GM12878 (cell line): ENCODE data around the gene HPF1. TPM values are rescaled to one million over a fixed set of nuclear protein-coding genes. Genes with fewer than 3 reads are reported as not detected.

Source experiments
- ATAC-seq: fragments of 200-7000 bp; cut with Tn5 transposase; 3 replicates; pipeline ENCODE4 v1.9.1; 2020; ENCODE audit warnings: mild to moderate bottlenecking, moderate library complexity
- BruUV-seq: library from RNA; stranded (reverse); fragments of 400-500 nt; replicated peaks from 2 replicates; lab custom pipeline; 2021; lab: Mats Ljungman, UMichigan
- CTCF ChIA-PET: fragments of 300-600 bp; sonication (Branson Sonifier 250); formaldehyde crosslinking; extraction: SDS; loops from one replicate; lab custom pipeline; 2021; ENCODE audit warnings: inconsistent platforms; lab: Yijun Ruan, JAX
- POLR2A ChIA-PET: fragments of 350-600 bp; formaldehyde crosslinking; extraction: SDS; loops from one replicate; lab custom pipeline; 2021; ENCODE audit warnings: inconsistent platforms; lab: Charles Lee
- RAD21 ChIA-PET: fragments of 300-600 bp; sonication (Branson Sonifier 250); formaldehyde crosslinking; loops from one replicate; lab custom pipeline; 2023; ENCODE audit warnings: antibody characterized with exemption; ENCODE audit not compliant: unreplicated experiment; lab: Charles Lee
- SMC1A ChIA-PET: fragments of 300-600 bp; sonication (Branson Sonifier 250); formaldehyde crosslinking; loops from one replicate; lab custom pipeline; 2023; ENCODE audit not compliant: unreplicated experiment, uncharacterized antibody; lab: Charles Lee
- DNase-seq: peaks from one replicate; pipeline ENCODE4 v3.0.0-alpha.2; 2011; ENCODE audit warnings: low read depth, low spot score
- FAIRE-seq: peaks from 3 replicates; lab custom pipeline; 2011; peaks lifted over from hg19 to GRCh38; lab: Jason Lieb, UNC
- H2AFZ ChIP-seq: 2 replicates; pipeline ENCODE4 v1.6.0; 2011; ENCODE audit warnings: low read depth, low read length, control low read depth; ENCODE audit not compliant: control insufficient read depth
- H3K27ac ChIP-seq: 2 replicates; pipeline ENCODE4 v1.5.1; 2011; ENCODE audit warnings: control low read depth; ENCODE audit not compliant: control insufficient read depth, insufficient read depth
- H3K27me3 ChIP-seq, 2 experiments: replicated peaks in 1 of 2; 2 replicates each; pipeline versions ENCODE4 v1.6.0 to v1.6.1; 2011; ENCODE audit warnings: low read length in 1 of 2; ENCODE audit not compliant: control insufficient read depth in 2 of 2, insufficient read depth in 2 of 2
- H3K36me3 ChIP-seq, 2 experiments: 2 replicates each; pipeline ENCODE4 v1.5.1; 2011; ENCODE audit warnings: low read length in 1 of 2; ENCODE audit not compliant: control insufficient read depth in 2 of 2, insufficient read depth in 2 of 2
- H3K4me1 ChIP-seq: 2 replicates; pipeline ENCODE4 v1.6.1; 2011; ENCODE audit warnings: mild to moderate bottlenecking, low read length, moderate library complexity, mixed read lengths; ENCODE audit not compliant: control insufficient read depth, insufficient read depth
- H3K4me2 ChIP-seq: 2 replicates; pipeline ENCODE4 v1.6.0; 2011; ENCODE audit warnings: control low read depth; ENCODE audit not compliant: control insufficient read depth, insufficient read depth
- H3K4me3 ChIP-seq: fragments of 200-600 bp; sonication (generic); 2 replicates; pipeline ENCODE4 v1.5.1; 2016
- H3K79me2 ChIP-seq: 2 replicates; pipeline ENCODE4 v1.6.0; 2011; ENCODE audit warnings: low read length; ENCODE audit not compliant: control insufficient read depth, insufficient read depth
- H3K9ac ChIP-seq: 2 replicates; pipeline ENCODE4 v1.8.0; 2011; ENCODE audit warnings: low read length, control low read depth, mixed read lengths; ENCODE audit not compliant: control insufficient read depth, insufficient read depth
- H3K9me3 ChIP-seq: replicated peaks from 3 replicates; pipeline ENCODE4 v1.5.1; 2011; ENCODE audit warnings: mild to moderate bottlenecking, low read length; ENCODE audit not compliant: control insufficient read depth, insufficient read depth
- H4K20me1 ChIP-seq: 2 replicates; pipeline ENCODE4 v1.6.0; 2011; ENCODE audit not compliant: control insufficient read depth, insufficient read depth
- BMI1 ChIP-seq: fragments of 450-650 bp; IDR thresholded peaks from 2 replicates; pipeline ENCODE4 v1.6.1; 2016; ENCODE audit warnings: mild to moderate bottlenecking, moderate library complexity, borderline replicate concordance
- CBX5 ChIP-seq: sonication (generic); IDR thresholded peaks from 2 replicates; pipeline ENCODE4 v1.6.1; 2016; ENCODE audit warnings: low read depth, moderate library complexity, mild to moderate bottlenecking, inconsistent platforms
- FOS ChIP-seq: IDR thresholded peaks from 3 replicates; pipeline ENCODE4 v1.6.1; 2011; ENCODE audit warnings: borderline replicate concordance; ENCODE audit not compliant: insufficient read length; ENCODE audit errors: extremely low read depth
- GABPA ChIP-seq: IDR thresholded peaks from 2 replicates; pipeline ENCODE4 v1.6.1; 2014; ENCODE audit warnings: antibody characterized with exemption, low read depth, mild to moderate bottlenecking, inconsistent platforms
- HDGF ChIP-seq: fragments of 450-650 bp; IDR thresholded peaks from 2 replicates; pipeline ENCODE4 v1.6.1; 2016; ENCODE audit warnings: antibody characterized with exemption
- NR2F1 ChIP-seq: fragments of 450-650 bp; conservative IDR thresholded peaks from 2 replicates; pipeline ENCODE4 v1.6.1; 2017; ENCODE audit warnings: mild to moderate bottlenecking
- POU2F2 ChIP-seq: IDR thresholded peaks from 3 replicates; pipeline ENCODE4 v1.6.1; 2011; ENCODE audit warnings: low read depth, mild to moderate bottlenecking, low read length, borderline replicate concordance
- SMAD1 ChIP-seq: fragments of 450-650 bp; IDR thresholded peaks from 2 replicates; pipeline ENCODE4 v1.6.1; 2018; ENCODE audit warnings: mild to moderate bottlenecking, low read depth; ENCODE audit not compliant: partially characterized antibody
- SREBF1 ChIP-seq: IDR thresholded peaks from 2 replicates; pipeline ENCODE4 v1.6.1; 2012; ENCODE audit warnings: mild to moderate bottlenecking, low read length
- TAF1 ChIP-seq: IDR thresholded peaks from 2 replicates; pipeline ENCODE4 v1.6.1; 2011; ENCODE audit warnings: mild to moderate bottlenecking, low read depth, low read length, borderline replicate concordance
- WRNIP1 ChIP-seq: IDR thresholded peaks from 2 replicates; pipeline ENCODE4 v1.6.1; 2011; ENCODE audit warnings: low read depth, low read length, improper control_type of control experiment, borderline replicate concordance
- ZSCAN29 ChIP-seq: fragments of 450-650 bp; IDR thresholded peaks from 2 replicates; pipeline ENCODE4 v1.6.1; 2017; ENCODE audit warnings: mild to moderate bottlenecking, moderate library complexity
- WGBS: methylation state at CpG from one replicate; pipeline ENCODE4 v1.1.6; 2016; ENCODE audit warnings: low lambda C conversion rate; ENCODE audit not compliant: insufficient replicate concordance, insufficient coverage; ENCODE audit errors: missing lambda C conversion rate; 5-methylcytosine and 5-hydroxymethylcytosine counted together
- in situ Hi-C: fragments of 300-500 bp; cut with MboI; formaldehyde crosslinking; loops from 9 replicates; pipeline ENCODE4 v1.14.3; 2018; ENCODE audit warnings: mixed read lengths
- intact Hi-C: fragments of 100-400 bp; cut with micrococcal nuclease; formaldehyde crosslinking; loops from one replicate; pipeline ENCODE4 v1.14.2; 2022; ENCODE audit not compliant: unreplicated experiment
- polyA plus RNA-seq, 11 experiments: library from polyadenylated mRNA; depleted of rRNA in 4 of 11; unstranded in 6 of 11; stranded (reverse) in 5 of 11; fragments of >200 nt; fragmentation: Nextera tagmentation in 4 of 11; fragmentation: Illumina TruSeq in 1 of 11; extraction: Ambion mirVana in 4 of 11; extraction: Trizol in 1 of 11; gene quantifications; 1 replicate in 1 of 11; 2 replicates in 10 of 11; pipeline versions ENCODE4 v1.2.1 to v1.2.3, GENCODE V29; 2011 to 2016; ENCODE audit warnings: inconsistent platforms in 2 of 11, missing spikeins in 2 of 11, low read depth in 1 of 11
- total RNA-seq, 4 experiments: library from RNA; depleted of rRNA in 3 of 4; stranded (reverse); fragments of >200 nt in 3 of 4; fragmentation: Illumina TruSeq in 1 of 4; extraction: Trizol in 1 of 4; gene quantifications; 2 replicates each; pipeline versions ENCODE4 v1.2.1 to v1.2.3, GENCODE V29; 2013 to 2021
- TF ChIP-seq, protein P1 (sequence below): fragments of 450-650 bp; formaldehyde crosslinking; IDR thresholded peaks from 2 replicates; pipeline ENCODE4 v1.4.0; 2020; ENCODE audit warnings: mild to moderate bottlenecking, moderate library complexity
- TF ChIP-seq, protein P2 (sequence below): fragments of 450-650 bp; IDR thresholded peaks from 2 replicates; pipeline ENCODE4 v1.6.1; 2016; ENCODE audit warnings: mild to moderate bottlenecking, moderate library complexity, borderline replicate concordance

Gene HPF1
- total and polyA plus RNA-seq, 10 of the 15 experiments (the other 5 are each of a cell fraction or from before 2014, with no cell fraction given) = 31.2 to 93.5 (median 48.7) TPM

DNA sequence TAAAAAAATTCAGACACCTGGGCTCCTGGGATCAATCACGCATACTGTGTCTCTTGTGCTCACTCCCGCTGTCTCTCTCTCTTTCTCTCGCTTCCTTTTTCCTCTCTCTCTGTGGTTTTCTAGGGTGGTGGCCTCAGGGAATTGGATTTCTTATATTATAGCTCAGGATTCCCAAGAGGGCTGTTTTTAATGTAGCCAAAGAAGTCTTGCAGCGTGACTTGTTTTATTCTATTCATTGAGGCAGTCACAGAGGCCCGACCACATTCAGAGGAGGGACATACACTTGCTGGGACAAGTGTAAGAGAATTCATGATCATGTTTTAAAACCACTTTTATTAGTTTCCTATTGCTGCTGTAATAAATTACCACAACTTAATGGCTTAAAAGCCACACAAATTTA lies 59.4 kb downstream of the HPF1 start:
- POLR2A ChIA-PET = interaction anchor here (0.6 kb wide), 1 partner anchor 38 kb away, joined by 6 read pairs; no protein-coding TSS in a partner anchor
- 74% methylated on average over 5 of the region's 5 CpGs for WGBS

More for the DNA sequence above, 59.4 kb downstream of the HPF1 start:
- TF ChIP-seq WRNIP1 (no peak), CBX5 (no peak), FOS (no peak), BMI1 (no peak), GABPA (no peak), POU2F2 (no peak), SMAD1 (no peak), ZSCAN29 (no peak), SREBF1 (no peak), HDGF (no peak), TAF1 (no peak), NR2F1 (no peak)
- TF ChIP-seq, protein P1, sequence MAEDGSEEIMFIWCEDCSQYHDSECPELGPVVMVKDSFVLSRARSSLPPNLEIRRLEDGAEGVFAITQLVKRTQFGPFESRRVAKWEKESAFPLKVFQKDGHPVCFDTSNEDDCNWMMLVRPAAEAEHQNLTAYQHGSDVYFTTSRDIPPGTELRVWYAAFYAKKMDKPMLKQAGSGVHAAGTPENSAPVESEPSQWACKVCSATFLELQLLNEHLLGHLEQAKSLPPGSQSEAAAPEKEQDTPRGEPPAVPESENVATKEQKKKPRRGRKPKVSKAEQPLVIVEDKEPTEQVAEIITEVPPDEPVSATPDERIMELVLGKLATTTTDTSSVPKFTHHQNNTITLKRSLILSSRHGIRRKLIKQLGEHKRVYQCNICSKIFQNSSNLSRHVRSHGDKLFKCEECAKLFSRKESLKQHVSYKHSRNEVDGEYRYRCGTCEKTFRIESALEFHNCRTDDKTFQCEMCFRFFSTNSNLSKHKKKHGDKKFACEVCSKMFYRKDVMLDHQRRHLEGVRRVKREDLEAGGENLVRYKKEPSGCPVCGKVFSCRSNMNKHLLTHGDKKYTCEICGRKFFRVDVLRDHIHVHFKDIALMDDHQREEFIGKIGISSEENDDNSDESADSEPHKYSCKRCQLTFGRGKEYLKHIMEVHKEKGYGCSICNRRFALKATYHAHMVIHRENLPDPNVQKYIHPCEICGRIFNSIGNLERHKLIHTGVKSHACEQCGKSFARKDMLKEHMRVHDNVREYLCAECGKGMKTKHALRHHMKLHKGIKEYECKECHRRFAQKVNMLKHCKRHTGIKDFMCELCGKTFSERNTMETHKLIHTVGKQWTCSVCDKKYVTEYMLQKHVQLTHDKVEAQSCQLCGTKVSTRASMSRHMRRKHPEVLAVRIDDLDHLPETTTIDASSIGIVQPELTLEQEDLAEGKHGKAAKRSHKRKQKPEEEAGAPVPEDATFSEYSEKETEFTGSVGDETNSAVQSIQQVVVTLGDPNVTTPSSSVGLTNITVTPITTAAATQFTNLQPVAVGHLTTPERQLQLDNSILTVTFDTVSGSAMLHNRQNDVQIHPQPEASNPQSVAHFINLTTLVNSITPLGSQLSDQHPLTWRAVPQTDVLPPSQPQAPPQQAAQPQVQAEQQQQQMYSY = no peak
- TF ChIP-seq, protein P2, sequence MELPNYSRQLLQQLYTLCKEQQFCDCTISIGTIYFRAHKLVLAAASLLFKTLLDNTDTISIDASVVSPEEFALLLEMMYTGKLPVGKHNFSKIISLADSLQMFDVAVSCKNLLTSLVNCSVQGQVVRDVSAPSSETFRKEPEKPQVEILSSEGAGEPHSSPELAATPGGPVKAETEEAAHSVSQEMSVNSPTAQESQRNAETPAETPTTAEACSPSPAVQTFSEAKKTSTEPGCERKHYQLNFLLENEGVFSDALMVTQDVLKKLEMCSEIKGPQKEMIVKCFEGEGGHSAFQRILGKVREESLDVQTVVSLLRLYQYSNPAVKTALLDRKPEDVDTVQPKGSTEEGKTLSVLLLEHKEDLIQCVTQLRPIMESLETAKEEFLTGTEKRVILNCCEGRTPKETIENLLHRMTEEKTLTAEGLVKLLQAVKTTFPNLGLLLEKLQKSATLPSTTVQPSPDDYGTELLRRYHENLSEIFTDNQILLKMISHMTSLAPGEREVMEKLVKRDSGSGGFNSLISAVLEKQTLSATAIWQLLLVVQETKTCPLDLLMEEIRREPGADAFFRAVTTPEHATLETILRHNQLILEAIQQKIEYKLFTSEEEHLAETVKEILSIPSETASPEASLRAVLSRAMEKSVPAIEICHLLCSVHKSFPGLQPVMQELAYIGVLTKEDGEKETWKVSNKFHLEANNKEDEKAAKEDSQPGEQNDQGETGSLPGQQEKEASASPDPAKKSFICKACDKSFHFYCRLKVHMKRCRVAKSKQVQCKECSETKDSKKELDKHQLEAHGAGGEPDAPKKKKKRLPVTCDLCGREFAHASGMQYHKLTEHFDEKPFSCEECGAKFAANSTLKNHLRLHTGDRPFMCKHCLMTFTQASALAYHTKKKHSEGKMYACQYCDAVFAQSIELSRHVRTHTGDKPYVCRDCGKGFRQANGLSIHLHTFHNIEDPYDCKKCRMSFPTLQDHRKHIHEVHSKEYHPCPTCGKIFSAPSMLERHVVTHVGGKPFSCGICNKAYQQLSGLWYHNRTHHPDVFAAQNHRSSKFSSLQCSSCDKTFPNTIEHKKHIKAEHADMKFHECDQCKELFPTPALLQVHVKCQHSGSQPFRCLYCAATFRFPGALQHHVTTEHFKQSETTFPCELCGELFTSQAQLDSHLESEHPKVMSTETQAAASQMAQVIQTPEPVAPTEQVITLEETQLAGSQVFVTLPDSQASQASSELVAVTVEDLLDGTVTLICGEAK = no peak
- Histone ChIP-seq H3K79me2 (no peaks in the 10 kb centered on the region), H3K9ac (no peak overlapping the region), H3K36me3 (peaks cover 0 to 5% of the 10 kb centered on the region in 2 experiments; a peak in 2 of 4 replicates), H3K27ac (no peak overlapping the region), H3K4me2 (no peak overlapping the region), H2AFZ (no peak overlapping the region), H4K20me1 (no peaks in the 10 kb centered on the region), H3K4me3 (no peak overlapping the region), H3K9me3 (no peaks in the 10 kb centered on the region), H3K4me1 (no peaks in the 10 kb centered on the region), H3K27me3 (no peaks in the 10 kb centered on the region)
- ChIA-PET RAD21 (no interaction called here), SMC1A (interaction anchor here (2.3 kb wide), 1 partner anchor 15 kb away, joined by 9 read pairs; no protein-coding TSS in a partner anchor), CTCF (interaction anchor here (1.4 kb wide), 1 partner anchor 14 kb away, joined by 3 read pairs; no protein-coding TSS in a partner anchor)
- FAIRE-seq (no peak), DNase-seq (no peak), ATAC-seq (no peak)
- BruUV-seq = no TSS peak
- in situ Hi-C loops (no loop called here), intact Hi-C loops (no loop called here)
